BJ (cell line): ENCODE measurements around the gene B4GALNT3. TPM values are rescaled to one million over a fixed set of nuclear protein-coding genes. Genes with fewer than 3 reads are reported as not detected.
"Not testable (repeated sequence)": the region's sequence is repeated elsewhere in the genome, so short reads cannot be mapped to it uniquely, and the experiment has no call there.

Experiments used
- CTCF ChIA-PET: fragments of 350-600 bp; formaldehyde crosslinking; extraction: SDS; loops from one replicate; lab custom pipeline; 2021; ENCODE audit warnings: antibody characterized with exemption, inconsistent platforms; lab: Yijun Ruan, JAX
- POLR2A ChIA-PET: fragments of 300-600 bp; sonication (Branson Sonifier 250); formaldehyde crosslinking; extraction: SDS; loops from one replicate; lab custom pipeline; 2021; ENCODE audit warnings: antibody characterized with exemption; lab: Charles Lee
- DNase-seq: peaks from one replicate; pipeline ENCODE4 v3.0.0-alpha.2; 2011; ENCODE audit warnings: low read depth
- H3K27me3 ChIP-seq: 2 replicates; pipeline ENCODE4 v1.6.0; 2011; ENCODE audit warnings: low read length; ENCODE audit not compliant: control insufficient read depth, insufficient read depth
- H3K36me3 ChIP-seq: 2 replicates; pipeline ENCODE4 v1.5.1; 2011; ENCODE audit warnings: low read length; ENCODE audit not compliant: control insufficient read depth, insufficient read depth
- H3K4me3 ChIP-seq: 2 replicates; pipeline ENCODE4 v1.5.1; 2011; ENCODE audit warnings: low read depth, mild to moderate bottlenecking, control low read depth, low read length
- polyA minus RNA-seq: library from RNA; depleted of rRNA, polyadenylated mRNA; stranded (reverse); fragments of >200 nt; gene quantifications from 2 replicates; pipeline ENCODE4 v1.2.3, GENCODE V29; 2011; rRNA and poly(A)+ RNA removed
- polyA plus RNA-seq: library from polyadenylated mRNA; depleted of rRNA; stranded (reverse); fragments of >200 nt; gene quantifications from 2 replicates; pipeline ENCODE4 v1.2.3, GENCODE V29; 2011; rRNA removed
- TF ChIP-seq, protein P1 (sequence below): IDR thresholded peaks from 2 replicates; pipeline ENCODE4 v1.5.1; 2011; ENCODE audit warnings: low read depth, mild to moderate bottlenecking, control low read depth, inconsistent platforms, low read length, moderate library complexity; ENCODE audit not compliant: insufficient read depth

B4GALNT3 gene
- polyA plus RNA-seq: 0.05 TPM in 1 of 2 replicates, not detected in the other
- polyA minus RNA-seq: not detected in 2 replicates

DNA sequence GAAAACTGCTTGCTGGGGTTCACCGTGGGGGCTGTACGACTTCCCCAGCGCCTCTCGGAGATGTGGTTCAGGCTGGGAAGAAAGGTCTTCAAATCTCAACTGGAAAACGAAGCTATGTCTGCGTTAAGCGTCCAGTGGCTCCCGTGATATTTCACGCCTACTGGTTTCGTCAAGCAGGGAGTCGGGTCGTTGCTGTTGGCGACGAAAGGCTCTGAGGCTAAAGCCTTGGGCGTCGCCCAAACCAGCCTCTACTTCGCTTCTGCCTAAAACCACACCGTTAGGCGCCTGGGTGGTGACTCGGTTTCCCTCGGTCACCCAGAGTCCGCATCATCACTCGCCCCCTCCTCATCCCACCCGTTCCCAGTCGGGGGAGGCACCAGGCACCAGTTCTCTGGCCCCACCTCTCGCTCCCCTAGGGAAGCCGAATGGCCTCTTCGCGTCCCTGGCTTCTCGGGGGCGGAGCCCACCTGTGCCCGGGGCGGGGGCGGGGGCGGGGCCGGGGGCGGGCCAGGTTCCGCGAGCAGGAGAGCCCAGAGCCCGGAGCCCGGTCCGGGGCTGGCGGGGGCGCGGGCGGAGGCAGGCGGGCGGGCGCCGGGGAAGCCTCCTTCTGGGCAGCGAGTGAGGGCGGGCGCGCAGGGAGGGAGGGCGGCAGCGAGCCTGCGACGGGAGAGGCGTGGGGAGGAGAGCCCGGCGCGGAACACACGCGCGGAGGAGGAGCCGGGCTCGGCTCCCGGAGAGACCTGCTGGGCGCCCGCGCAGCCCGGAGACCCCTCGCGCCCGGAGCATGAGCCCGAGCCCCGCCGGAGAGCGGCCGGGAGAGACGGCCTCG, at the start of gene B4GALNT3:
TSS of gene B4GALNT3 (plus strand) at position 510 of the 829 bp plus-strand sequence. CDS start 438 bp downstream, outside the sequence.
- Histone ChIP-seq H3K27me3 (peaks cover 38% of the 10 kb centered on the region), H3K4me3 (peak within 1 kb of the TSS; percentile 38), H3K36me3 (no peaks in the 10 kb centered on the region)
- ChIA-PET CTCF (interaction anchor here (0.9 to 3.2 kb wide), 2 partner anchors 88 to 92 kb away, joined by 3 to 11 read pairs; no protein-coding TSS in a partner anchor), POLR2A (no interaction called here)
- TF ChIP-seq, protein P1, sequence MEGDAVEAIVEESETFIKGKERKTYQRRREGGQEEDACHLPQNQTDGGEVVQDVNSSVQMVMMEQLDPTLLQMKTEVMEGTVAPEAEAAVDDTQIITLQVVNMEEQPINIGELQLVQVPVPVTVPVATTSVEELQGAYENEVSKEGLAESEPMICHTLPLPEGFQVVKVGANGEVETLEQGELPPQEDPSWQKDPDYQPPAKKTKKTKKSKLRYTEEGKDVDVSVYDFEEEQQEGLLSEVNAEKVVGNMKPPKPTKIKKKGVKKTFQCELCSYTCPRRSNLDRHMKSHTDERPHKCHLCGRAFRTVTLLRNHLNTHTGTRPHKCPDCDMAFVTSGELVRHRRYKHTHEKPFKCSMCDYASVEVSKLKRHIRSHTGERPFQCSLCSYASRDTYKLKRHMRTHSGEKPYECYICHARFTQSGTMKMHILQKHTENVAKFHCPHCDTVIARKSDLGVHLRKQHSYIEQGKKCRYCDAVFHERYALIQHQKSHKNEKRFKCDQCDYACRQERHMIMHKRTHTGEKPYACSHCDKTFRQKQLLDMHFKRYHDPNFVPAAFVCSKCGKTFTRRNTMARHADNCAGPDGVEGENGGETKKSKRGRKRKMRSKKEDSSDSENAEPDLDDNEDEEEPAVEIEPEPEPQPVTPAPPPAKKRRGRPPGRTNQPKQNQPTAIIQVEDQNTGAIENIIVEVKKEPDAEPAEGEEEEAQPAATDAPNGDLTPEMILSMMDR: no peak
- no peak for DNase-seq

DNA sequence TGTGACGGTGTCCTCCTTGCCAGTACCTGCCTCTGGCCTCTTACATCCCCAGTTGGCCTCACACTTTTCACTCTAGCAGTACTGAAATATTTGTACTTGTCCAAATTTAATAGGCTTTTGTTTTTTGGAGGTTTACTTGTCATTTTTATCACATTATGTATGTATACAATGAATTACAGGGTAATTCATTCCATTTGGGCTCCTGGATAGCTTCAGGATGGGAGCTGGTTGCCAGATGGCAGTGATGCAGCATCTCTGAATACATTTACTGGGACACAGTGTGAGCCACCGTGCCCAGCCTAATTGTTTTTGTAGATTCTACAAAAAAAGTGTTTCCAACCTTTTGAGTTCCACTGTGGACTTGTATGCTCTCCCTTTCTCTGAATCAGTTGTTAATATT, 44.9 kb upstream of the B4GALNT3 start:
- Histone ChIP-seq H3K36me3 (peaks cover 5% of the 10 kb centered on the region), H3K27me3 (no peaks in the 10 kb centered on the region), H3K4me3 (no peak overlapping the region)
- no peak for DNase-seq
- CTCF ChIA-PET: no interaction called here
- POLR2A ChIA-PET: no interaction called here
- TF ChIP-seq, protein P1: no peak

DNA sequence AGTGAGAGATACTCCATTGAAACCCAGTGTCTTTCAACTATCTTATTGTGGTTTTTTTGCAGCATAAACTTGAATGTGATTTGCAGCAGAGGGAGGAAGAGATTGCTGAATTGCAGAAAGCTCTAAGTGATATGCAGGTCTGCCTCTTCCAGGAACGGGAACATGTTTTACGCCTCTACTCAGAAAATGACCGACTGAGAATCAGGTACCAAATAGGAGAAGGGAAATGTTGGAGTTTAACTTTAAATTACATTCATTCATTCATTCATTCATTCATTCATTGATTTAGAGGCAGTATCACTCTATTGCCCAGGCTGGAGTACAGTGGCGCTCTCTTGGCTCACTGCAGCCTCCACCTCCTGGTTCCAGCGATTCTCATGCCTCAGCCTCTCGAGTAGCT, 41.3 kb upstream of the B4GALNT3 start:
- Histone ChIP-seq H3K36me3 (peaks cover 1% of the 10 kb centered on the region; the same call in 1 of the 2 replicates), H3K4me3 (no peak overlapping the region), H3K27me3 (no peaks in the 10 kb centered on the region)
- no peak for DNase-seq
- CTCF ChIA-PET: no interaction called here
- TF ChIP-seq, protein P1: no peak
- POLR2A ChIA-PET: no interaction called here

DNA sequence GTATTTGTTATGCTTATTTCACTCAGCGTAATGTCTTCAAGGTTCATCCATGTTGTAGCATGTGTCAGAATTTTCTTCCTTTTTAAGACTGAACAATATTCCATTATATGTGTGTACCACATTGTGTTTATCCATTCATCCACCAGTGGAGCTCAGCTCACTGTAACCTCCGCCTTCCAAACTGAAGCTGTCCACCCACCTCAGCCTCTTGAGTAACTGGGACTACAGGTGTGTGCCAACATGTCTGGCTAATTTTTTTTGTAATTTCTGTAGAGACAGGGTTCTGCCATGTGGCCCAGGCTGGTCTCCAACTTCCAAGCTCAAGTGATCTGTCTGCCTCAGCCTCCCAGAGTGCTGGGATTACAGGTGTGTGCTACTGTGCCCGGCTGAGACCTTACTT, 37.2 kb upstream of the B4GALNT3 start:
- DNase-seq: no peak
- Histone ChIP-seq H3K4me3 (no peak overlapping the region), H3K36me3 (no peaks in the 10 kb centered on the region; the same call in 1 of the 2 replicates), H3K27me3 (no peaks in the 10 kb centered on the region)
- TF ChIP-seq, protein P1: no peak
- ChIA-PET CTCF (interaction anchor here (1.4 kb wide), 1 partner anchor 20 kb away, joined by 5 read pairs; no protein-coding TSS in a partner anchor), POLR2A (no interaction called here)

DNA sequence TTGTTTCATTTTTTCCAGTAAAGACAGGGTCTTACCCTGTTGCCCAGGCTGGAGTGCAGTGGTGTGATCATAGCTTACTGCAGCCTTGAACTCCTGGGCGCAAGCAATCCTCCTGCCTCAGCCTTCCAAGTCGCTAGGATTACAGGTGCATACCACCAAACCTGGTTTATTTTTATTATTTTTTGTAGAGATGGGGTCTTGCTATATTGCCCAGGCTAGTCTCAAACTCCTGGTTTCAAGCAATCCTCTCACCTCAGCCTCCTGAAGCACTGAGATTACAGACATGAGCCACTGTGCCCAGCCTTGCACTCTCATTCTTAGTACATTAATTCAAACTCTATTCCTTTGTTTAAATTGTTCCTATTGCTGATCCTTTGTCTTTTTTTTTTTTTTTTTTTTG, 24.0 kb upstream of the B4GALNT3 start:
- CTCF ChIA-PET, H3K27me3 ChIP-seq, H3K4me3 ChIP-seq, POLR2A ChIA-PET, DNase-seq, H3K36me3 ChIP-seq: not testable (repeated sequence)
